ENCODE measurements around the gene LSM14A. TPM values are rescaled to one million over a fixed set of nuclear protein-coding genes. Genes with fewer than 3 reads are reported as not detected.

The LSM14A gene
- total and polyA plus RNA-seq, 2 of the 8 experiments (the other 6 are each of a cell fraction or from before 2014, with no cell fraction given): 117 to 195 TPM

DNA sequence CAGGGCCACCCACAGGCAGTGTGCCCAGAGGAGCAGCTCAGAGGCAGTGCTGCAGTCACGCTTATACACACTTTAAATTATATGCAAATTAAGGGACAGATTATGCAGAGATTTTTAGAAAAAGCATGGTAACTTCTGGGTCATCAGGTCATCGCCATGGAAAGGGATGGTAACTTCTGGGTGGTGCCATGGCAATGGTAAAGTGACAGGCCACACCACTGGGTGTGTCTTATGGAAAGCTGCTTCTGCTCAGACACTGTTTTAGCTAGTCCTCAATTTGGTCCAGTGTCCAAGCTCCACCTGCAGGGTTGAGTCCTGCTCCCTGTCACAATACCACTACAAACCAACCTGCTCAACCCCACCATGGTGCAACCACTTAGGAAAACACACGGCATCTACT, 29.9 kb upstream of the LSM14A start:
- Histone ChIP-seq H2BK5ac (ENCODE audit: low read depth, low read length) (no peak overlapping the region), H3K4me1 (replicated peaks in 1 of 4; ENCODE audit: control insufficient read depth in 3 of 4, insufficient read depth in 4 of 4, low read length in 3 of 4) (no peaks in the 10 kb centered on the region), H4K8ac (ENCODE audit: extremely low read depth, insufficient read depth, low read length) (no peak overlapping the region), H4K20me1 (replicated peaks in 1 of 2; ENCODE audit: control insufficient read depth in 1 of 2, insufficient read depth in 2 of 2, low read length in 2 of 2) (no peaks in the 10 kb centered on the region), H3K14ac (ENCODE audit: insufficient read length) (no peak overlapping the region), H3K79me2 (ENCODE audit: control insufficient read depth in 1 of 2, insufficient read depth in 2 of 2, low read length in 2 of 2) (no peaks in the 10 kb centered on the region), H4K5ac (ENCODE audit: insufficient read length, low read depth, low read length) (no peak overlapping the region), H2AK5ac (ENCODE audit: low read depth, low read length) (no peak overlapping the region), H3K79me1 (ENCODE audit: low read depth, low read length) (no peaks in the 10 kb centered on the region), H2BK12ac (ENCODE audit: low read depth, low read length) (no peak overlapping the region), H2BK20ac (ENCODE audit: low read length) (no peak overlapping the region), H3K56ac (replicated peaks; ENCODE audit: insufficient read length, low read depth, low read length) (no peak overlapping the region), H3K9ac (replicated peaks in 1 of 4; ENCODE audit: extremely low read depth in 1 of 4, low read depth in 3 of 4, low read length in 3 of 4) (no peak overlapping the region), H2AFZ (ENCODE audit: low read length) (no peak overlapping the region), H4K91ac (replicated peaks; ENCODE audit: insufficient read length, low read length) (no peak overlapping the region), H3K27me3 (replicated peaks in 1 of 4; ENCODE audit: control insufficient read depth in 3 of 4, extremely low read depth in 1 of 4, insufficient read depth in 3 of 4, low read length in 3 of 4) (no peaks in the 10 kb centered on the region), H3K18ac (ENCODE audit: extremely low read depth, low read length) (no peak overlapping the region), H2BK120ac (replicated peaks; ENCODE audit: low read depth, low read length) (no peak overlapping the region), H3K27ac (ENCODE audit: low read depth, low read length) (no peak overlapping the region), H3K23me2 (ENCODE audit: low read depth, low read length) (no peaks in the 10 kb centered on the region), H3K23ac (ENCODE audit: insufficient read length) (no peak overlapping the region), H3K4ac (replicated peaks; ENCODE audit: insufficient read length, low read depth, low read length) (no peak overlapping the region), H3K4me3 (ENCODE audit: extremely low read depth in 1 of 4, insufficient read depth in 2 of 4, low read depth in 3 of 4, low read length in 4 of 4) (no peak overlapping the region), H2BK15ac (ENCODE audit: low read length) (no peak overlapping the region), H3K36me3 (ENCODE audit: control insufficient read depth in 2 of 4, insufficient read depth in 4 of 4, low read length in 3 of 4) (no peaks in the 10 kb centered on the region), H3K4me2 (ENCODE audit: insufficient read depth in 1 of 2, low read depth in 2 of 2, low read length in 2 of 2) (no peak overlapping the region), H3K9me3 (ENCODE audit: insufficient read depth in 2 of 2, low read depth in 1 of 2, low read length in 1 of 2) (peaks cover 0 to 6% of the 10 kb centered on the region in 2 experiments; a peak in 1 of 4 replicates)
- ChIA-PET POLR2A (ENCODE audit: partially characterized antibody) (no interaction called here), CTCF (ENCODE audit: partially characterized antibody) (interaction anchor here (4.9 to 8.0 kb wide), 3 partner anchors 22 to 364 kb away, joined by 24 to 66 read pairs (median 41); no protein-coding TSS in a partner anchor)
- DNase-seq (ENCODE audit: low read depth in 1 of 2, low spot score in 2 of 2) (no peak), FAIRE-seq (no peak)
- 95% methylated on average over 3 of the region's 3 CpGs; no CpG with 5 or more reads in 1 of the 2 experiments for WGBS, 2 experiments (ENCODE audit: extremely low coverage in 1 of 2, insufficient coverage in 1 of 2, insufficient read length in 1 of 2, insufficient replicate concordance in 2 of 2, low coverage in 1 of 2, low lambda C conversion rate in 2 of 2, missing lambda C conversion rate in 1 of 2)
- TF ChIP-seq SRF (IDR thresholded peaks at IDR 0.05; ENCODE audit: low read depth, low read length): no peak
